Right hindlimb (tissue), 1 donor: ENCODE measurements around the gene PCDHB10.
"Not testable (repeated sequence)": the region's sequence is repeated elsewhere in the genome, so short reads cannot be mapped to it uniquely, and the experiment has no call there.

ENCODE experiments used
- DNase-seq: peaks from one replicate; pipeline ENCODE4 v3.0.0-alpha.2; 2018

PCDHB10 gene

GRCh38 chr5:141192110-141192725 is at the start of gene PCDHB10:
TSS of gene PCDHB10 (plus strand) at chr5:141192353. CDS start at chr5:141192553, 200 bp downstream.
- DNase-seq, result no peak

DNA sequence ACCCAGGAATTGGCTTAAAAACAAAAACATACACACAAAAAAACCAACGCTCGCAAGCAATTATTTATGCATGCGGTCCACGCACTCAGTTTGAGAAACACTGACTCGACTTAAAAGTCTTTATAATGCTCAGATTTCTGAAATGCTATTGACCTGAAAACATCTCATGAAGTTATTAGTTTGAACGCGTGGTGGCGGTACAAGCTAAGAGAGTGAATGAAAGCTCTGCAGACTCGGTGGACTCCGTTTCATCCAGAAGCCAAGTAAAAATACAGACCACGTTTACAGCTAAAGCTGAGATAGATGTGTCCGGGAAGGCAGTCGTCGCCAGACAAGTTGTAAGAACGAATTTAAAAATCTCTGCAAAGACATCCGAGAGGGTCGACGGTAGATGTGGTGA is 42.3 kb upstream of the PCDHB10 start, which contains the start of gene PCDHB6:
Gene PCDHB6 (plus strand): TSS at position 246 of the 400 bp plus-strand sequence. CDS start 201 bp downstream, outside the sequence.
- no peak for DNase-seq

DNA sequence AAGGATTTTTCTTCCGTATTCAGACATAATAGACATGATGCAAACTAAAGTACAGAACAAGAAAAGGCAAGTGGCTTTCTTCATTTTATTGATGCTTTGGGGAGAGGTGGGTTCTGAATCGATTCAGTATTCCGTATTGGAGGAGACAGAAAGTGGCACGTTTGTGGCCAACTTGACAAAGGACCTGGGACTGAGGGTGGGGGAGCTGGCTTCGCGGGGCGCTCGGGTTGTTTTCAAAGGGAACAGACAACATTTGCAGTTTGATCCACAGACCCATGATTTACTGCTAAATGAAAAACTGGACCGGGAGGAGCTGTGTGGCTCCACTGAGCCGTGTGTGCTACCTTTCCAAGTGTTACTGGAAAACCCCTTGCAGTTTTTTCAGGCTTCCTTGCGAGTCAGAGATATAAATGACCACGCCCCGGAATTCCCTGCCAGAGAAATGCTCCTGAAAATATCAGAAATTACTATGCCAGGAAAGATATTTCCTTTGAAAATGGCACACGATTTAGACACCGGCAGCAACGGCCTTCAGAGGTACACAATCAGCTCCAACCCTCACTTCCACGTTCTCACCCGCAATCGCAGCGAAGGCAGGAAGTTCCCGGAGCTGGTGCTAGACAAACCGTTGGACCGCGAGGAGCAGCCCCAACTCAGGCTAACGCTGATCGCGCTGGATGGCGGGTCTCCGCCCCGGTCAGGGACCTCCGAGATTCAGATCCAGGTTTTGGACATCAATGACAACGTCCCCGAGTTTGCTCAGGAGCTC is 41.7 kb upstream of the PCDHB10 start:
- no peak for DNase-seq

DNA sequence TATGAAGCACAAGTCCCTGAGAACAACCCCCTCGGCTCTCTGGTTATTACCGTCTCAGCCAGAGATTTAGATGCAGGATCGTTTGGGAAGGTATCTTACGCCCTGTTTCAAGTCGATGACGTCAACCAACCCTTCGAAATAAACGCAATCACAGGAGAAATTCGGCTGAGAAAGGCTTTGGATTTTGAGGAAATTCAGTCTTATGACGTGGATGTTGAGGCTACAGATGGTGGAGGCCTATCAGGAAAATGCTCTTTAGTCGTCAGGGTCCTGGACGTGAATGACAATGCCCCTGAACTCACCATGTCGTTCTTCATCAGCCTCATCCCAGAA is 41.2 kb upstream of the PCDHB10 start:
- no peak for DNase-seq

DNA sequence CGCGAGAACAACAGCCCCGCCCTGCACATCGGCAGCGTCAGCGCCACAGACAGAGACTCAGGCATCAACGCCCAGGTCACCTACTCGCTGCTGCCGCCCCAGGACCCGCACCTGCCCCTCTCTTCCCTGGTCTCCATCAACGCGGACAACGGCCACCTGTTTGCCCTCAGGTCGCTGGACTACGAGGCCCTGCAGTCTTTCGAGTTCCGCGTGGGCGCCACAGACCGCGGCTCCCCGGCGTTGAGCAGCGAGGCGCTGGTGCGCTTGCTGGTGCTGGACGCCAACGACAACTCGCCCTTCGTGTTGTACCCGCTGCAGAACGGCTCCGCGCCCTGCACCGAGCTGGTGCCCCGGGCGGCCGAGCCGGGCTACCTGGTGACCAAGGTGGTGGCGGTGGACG is 40.5 kb upstream of the PCDHB10 start:
- not testable (repeated sequence) for DNase-seq

GRCh38 chr5:141152096-141152495 is 40.1 kb upstream of the PCDHB10 start:
- DNase-seq, result not testable (repeated sequence)

- no peak for DNase-seq
Measured at GRCh38 chr5:141155540-141156374, 36.4 kb upstream of the PCDHB10 start.

DNA sequence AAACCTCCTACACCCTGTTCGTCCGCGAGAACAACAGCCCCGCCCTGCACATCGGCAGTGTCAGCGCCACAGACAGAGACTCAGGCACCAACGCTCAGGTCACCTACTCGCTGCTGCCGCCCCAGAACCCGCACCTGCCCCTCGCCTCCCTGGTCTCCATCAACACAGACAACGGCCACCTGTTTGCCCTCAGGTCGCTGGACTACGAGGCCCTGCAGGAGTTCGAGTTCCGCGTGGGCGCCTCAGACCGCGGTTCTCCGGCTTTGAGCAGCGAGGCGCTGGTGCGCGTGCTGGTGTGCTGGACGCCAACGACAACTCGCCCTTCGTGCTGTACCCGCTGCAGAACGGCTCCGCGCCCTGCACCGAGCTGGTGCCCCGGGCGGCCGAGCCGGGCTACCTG is 34.8 kb upstream of the PCDHB10 start:
- not testable (repeated sequence) for DNase-seq

DNA sequence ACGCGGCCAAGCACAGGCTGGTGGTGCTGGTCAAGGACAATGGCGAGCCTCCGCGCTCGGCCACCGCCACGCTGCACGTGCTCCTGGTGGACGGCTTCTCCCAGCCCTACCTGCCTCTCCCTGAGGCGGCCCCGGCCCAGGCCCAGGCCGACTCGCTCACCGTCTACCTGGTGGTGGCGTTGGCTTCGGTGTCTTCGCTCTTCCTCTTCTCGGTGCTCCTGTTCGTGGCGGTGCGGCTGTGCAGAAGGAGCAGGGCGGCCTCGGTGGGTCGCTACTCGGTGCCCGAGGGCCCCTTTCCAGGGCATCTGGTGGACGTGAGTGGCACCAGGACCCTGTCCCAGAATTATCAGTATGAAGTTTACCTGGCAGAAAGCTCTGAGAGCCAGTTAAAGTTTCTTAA is 34.3 kb upstream of the PCDHB10 start:
- DNase-seq, result not testable (repeated sequence)

- DNase-seq, result no peak
Measured at GRCh38 chr5:141172381-141173204, 19.6 kb upstream of the PCDHB10 start, which contains the start of gene PCDHB7. TSS of gene PCDHB7 (plus strand) at chr5:141172644. CDS start at chr5:141172836, 192 bp downstream.

DNA sequence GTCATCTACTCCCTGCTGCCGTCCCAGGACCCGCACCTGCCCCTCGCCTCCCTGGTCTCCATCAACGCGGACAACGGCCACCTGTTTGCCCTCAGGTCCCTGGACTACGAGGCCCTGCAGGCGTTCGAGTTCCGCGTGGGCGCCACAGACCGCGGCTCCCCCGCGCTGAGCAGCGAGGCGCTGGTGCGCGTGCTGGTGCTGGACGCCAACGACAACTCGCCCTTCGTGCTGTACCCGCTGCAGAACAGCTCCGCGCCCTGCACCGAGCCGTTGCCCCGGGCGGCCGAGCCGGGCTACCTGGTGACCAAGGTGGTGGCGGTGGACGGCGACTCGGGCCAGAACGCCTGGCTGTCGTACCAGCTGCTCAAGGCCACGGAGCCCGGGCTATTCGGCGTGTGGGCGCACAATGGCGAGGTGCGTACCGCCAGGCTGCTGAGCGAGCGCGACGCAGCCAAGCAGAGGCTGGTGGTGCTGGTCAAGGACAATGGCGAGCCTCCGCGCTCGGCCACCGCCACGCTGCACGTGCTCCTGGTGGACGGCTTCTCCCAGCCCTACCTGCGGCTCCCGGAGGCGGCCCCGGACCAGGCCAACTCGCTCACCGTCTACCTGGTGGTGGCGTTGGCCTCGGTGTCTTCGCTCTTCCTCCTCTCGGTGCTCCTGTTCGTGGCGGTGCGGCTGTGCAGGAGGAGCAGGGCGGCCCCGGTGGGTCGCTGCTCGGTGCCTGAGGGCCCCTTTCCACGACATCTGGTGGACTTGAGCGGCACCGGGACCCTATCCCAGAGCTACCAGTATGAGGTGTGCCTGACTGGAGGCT is 17.7 kb upstream of the PCDHB10 start:
- not testable (repeated sequence) for DNase-seq

GRCh38 chr5:141175933-141176332 is 16.2 kb upstream of the PCDHB10 start:
- no peak for DNase-seq

DNA sequence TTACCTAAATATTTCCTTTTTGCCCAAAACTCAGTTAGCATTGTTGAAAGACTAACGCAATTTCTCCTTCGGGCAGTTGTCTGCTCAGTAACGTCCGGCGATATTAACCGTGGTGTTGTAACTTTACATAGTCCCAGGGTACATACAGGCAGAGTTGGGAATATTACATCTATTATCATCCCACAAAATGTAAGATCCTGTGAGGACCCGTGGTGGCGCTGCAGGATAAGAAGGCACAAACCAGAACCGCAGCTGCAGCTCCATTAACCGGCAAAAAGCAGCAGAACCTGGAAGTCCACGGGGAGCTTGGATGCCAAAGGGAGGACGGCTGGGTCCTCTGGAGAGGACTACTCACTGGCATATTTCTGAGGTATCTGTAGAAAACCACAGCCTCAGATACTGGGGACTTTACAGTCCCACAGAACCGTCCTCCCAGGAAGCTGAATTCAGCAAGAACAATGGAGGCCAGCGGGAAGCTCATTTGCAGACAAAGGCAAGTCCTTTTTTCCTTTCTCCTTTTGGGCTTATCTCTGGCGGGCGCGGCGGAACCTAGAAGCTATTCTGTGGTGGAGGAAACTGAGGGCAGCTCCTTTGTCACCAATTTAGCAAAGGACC is 14.5 kb upstream of the PCDHB10 start, which contains the start of gene PCDHB8:
Gene PCDHB8 (plus strand): TSS at position 214 of the 615 bp plus-strand sequence. CDS start 245 bp downstream, at position 459.
- not testable (repeated sequence) for DNase-seq

GRCh38 chr5:141179371-141179770 is 12.8 kb upstream of the PCDHB10 start:
- not testable (repeated sequence) for DNase-seq

GRCh38 chr5:141179876-141180275 is 12.3 kb upstream of the PCDHB10 start:
- not testable (repeated sequence) for DNase-seq

- DNase-seq, result no peak
Measured at GRCh38 chr5:141180313-141180712, 11.8 kb upstream of the PCDHB10 start.

GRCh38 chr5:141182248-141182647 is 9.9 kb upstream of the PCDHB10 start, which contains the start of gene PCDHB16:
TSS of gene PCDHB16 (plus strand) at chr5:141182387. CDS start at chr5:141182560, 173 bp downstream.
- peak; percentile 30 for DNase-seq

GRCh38 chr5:141184117-141184855 is 7.9 kb upstream of the PCDHB10 start:
- not testable (repeated sequence) for DNase-seq

DNA sequence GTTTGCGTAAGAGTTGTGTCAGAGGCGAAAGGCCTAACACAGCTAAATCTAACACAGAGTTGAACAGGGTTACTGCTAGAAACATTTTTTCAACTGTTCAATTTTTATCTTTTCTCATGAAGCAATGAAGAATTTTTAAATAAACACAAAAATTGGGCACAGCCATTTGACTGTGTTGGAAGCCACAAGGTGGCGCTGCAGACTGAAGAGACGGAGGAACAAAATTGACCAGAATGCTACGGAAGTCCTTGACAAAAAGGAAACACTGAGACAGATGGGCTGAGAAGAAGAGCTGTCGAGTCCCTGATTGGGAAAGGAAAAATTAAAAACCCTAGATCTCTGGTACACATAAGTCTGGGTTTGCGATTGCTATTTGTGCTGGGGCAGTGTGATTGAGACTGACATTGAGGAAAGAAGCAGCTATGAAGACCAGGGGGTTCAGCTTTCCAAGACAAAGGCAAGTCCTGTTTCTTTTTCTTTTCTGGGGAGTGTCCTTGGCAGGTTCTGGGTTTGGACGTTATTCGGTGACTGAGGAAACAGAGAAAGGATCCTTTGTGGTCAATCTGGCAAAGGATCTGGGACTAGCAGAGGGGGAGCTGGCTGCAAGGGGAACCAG is 5.1 kb upstream of the PCDHB10 start, which contains the start of gene PCDHB9:
Gene PCDHB9 (plus strand): TSS at position 265 of the 616 bp plus-strand sequence. CDS start 158 bp downstream, at position 423.
- DNase-seq, result no peak
